WTC11 (cell line): ENCODE results near the gene NAP1L5. TPM values are rescaled to one million over a fixed set of nuclear protein-coding genes. Genes with fewer than 3 reads are reported as not detected.

Source experiments
- ATAC-seq: fragments of 200-7000 bp; cut with Tn5 transposase; 2 replicates; pipeline ENCODE4 v1.10.0; 2021; ENCODE audit warnings: mild to moderate bottlenecking, moderate library complexity
- CTCF ChIA-PET: fragments of 300-600 bp; sonication (Branson Sonifier 250); formaldehyde crosslinking; loops from one replicate; lab custom pipeline; 2021; ENCODE audit warnings: antibody characterized with exemption; lab: Charles Lee
- POLR2A ChIA-PET: fragments of 350-600 bp; sonication (Branson Sonifier 250); formaldehyde crosslinking; loops from one replicate; lab custom pipeline; 2021; ENCODE audit warnings: antibody characterized with exemption; lab: Charles Lee
- DNase-seq: peaks from one replicate; pipeline ENCODE4 v3.0.0; 2021; ENCODE audit warnings: low spot score
- H3K27ac Mint-ChIP-seq: 2 replicates; pipeline ENCODE4 v1.8.0; 2021; ENCODE audit warnings: mixed read lengths
- H3K27me3 Mint-ChIP-seq: 2 replicates; pipeline ENCODE4 v1.8.0; 2021; ENCODE audit warnings: low read depth, mild to moderate bottlenecking, moderate library complexity, mixed read lengths
- H3K36me3 Mint-ChIP-seq: 2 replicates; pipeline ENCODE4 v1.8.0; 2021; ENCODE audit warnings: mixed read lengths
- H3K4me1 Mint-ChIP-seq: 2 replicates; pipeline ENCODE4 v1.8.0; 2022; ENCODE audit warnings: mixed read lengths
- H3K4me3 Mint-ChIP-seq: 2 replicates; pipeline ENCODE4 v1.8.0; 2021; ENCODE audit warnings: mild to moderate bottlenecking, moderate library complexity, mixed read lengths
- H3K9me3 Mint-ChIP-seq: 2 replicates; pipeline ENCODE4 v1.8.0; 2021; ENCODE audit warnings: mixed read lengths
- FOXK1 ChIP-seq: sonication (generic); formaldehyde crosslinking; IDR thresholded peaks from 2 replicates; pipeline ENCODE4 v1.8.0; 2022; ENCODE audit warnings: mild to moderate bottlenecking, moderate library complexity, missing genetic modification reagents
- FOXP4 ChIP-seq: sonication (generic); formaldehyde crosslinking; IDR thresholded peaks from 2 replicates; pipeline ENCODE4 v1.8.0; 2022; ENCODE audit warnings: mild to moderate bottlenecking, missing genetic modification reagents
- GRHL2 ChIP-seq: fragments of 250-450 bp; sonication (Bioruptor Pico); IDR thresholded peaks from 2 replicates; pipeline ENCODE4 v1.8.0; 2022; ENCODE audit warnings: mild to moderate bottlenecking, moderate library complexity; ENCODE audit not compliant: insufficient replicate concordance, severe bottlenecking
- KAT7 ChIP-seq: sonication (generic); formaldehyde crosslinking; IDR thresholded peaks from 2 replicates; pipeline ENCODE4 v1.8.1; 2023; ENCODE audit warnings: missing genetic modification reagents, mild to moderate bottlenecking, borderline replicate concordance
- MAX ChIP-seq: sonication (generic); formaldehyde crosslinking; IDR thresholded peaks from 2 replicates; pipeline ENCODE4 v1.8.0; 2022; ENCODE audit warnings: mild to moderate bottlenecking, missing genetic modification reagents
- MLX ChIP-seq: sonication (generic); formaldehyde crosslinking; IDR thresholded peaks from 2 replicates; pipeline ENCODE4 v1.8.1; 2023; ENCODE audit warnings: mild to moderate bottlenecking, missing genetic modification reagents, moderate library complexity
- MYBL2 ChIP-seq: sonication (generic); formaldehyde crosslinking; IDR thresholded peaks from 2 replicates; pipeline ENCODE4 v1.8.1; 2023; ENCODE audit warnings: mild to moderate bottlenecking, moderate library complexity, missing genetic modification reagents
- TP53 ChIP-seq: sonication (generic); formaldehyde crosslinking; IDR thresholded peaks from 2 replicates; pipeline ENCODE4 v1.8.1; 2023; ENCODE audit warnings: mild to moderate bottlenecking, missing genetic modification reagents
- ZMAT4 ChIP-seq: fragments of 250-450 bp; sonication (Bioruptor Pico); IDR thresholded peaks from 2 replicates; pipeline ENCODE4 v1.9.0; 2021; ENCODE audit warnings: mild to moderate bottlenecking
- ZNF263 ChIP-seq: sonication (generic); formaldehyde crosslinking; IDR thresholded peaks from 2 replicates; pipeline ENCODE4 v1.8.1; 2022; ENCODE audit warnings: low read depth, mild to moderate bottlenecking, moderate library complexity, missing genetic modification reagents
- ZNF281 ChIP-seq: sonication (generic); formaldehyde crosslinking; IDR thresholded peaks from 2 replicates; pipeline ENCODE4 v1.8.0; 2023; ENCODE audit warnings: mild to moderate bottlenecking, missing genetic modification reagents
- ZNF425 ChIP-seq: fragments of 250-450 bp; sonication (Bioruptor Pico); conservative IDR thresholded peaks from 2 replicates; pipeline ENCODE4 v1.9.0; 2021; ENCODE audit warnings: mild to moderate bottlenecking
- ZNF512 ChIP-seq: sonication (generic); formaldehyde crosslinking; IDR thresholded peaks from 2 replicates; pipeline ENCODE4 v1.8.1; 2022; ENCODE audit warnings: missing genetic modification reagents, borderline replicate concordance
- ZSCAN18 ChIP-seq: fragments of 250-450 bp; sonication (Bioruptor Pico); IDR thresholded peaks from 2 replicates; pipeline ENCODE4 v2.1.2; 2022; ENCODE audit warnings: mild to moderate bottlenecking, moderate library complexity
- total RNA-seq: library from RNA; stranded (reverse); gene quantifications from 3 replicates; pipeline ENCODE4 v1.2.3, GENCODE V29; 2021

NAP1L5 gene
- total RNA-seq, 1 experiment from 2014 or later = 3.3 TPM

- Mint-ChIP-seq H3K36me3 (no peaks in the 10 kb centered on the region), H3K4me1 (0 out of 2 replicates have a peak, but pooled peaks cover 2% of the 10 kb centered on the region), H3K9me3 (no peaks in the 10 kb centered on the region), H3K27me3 (no peaks in the 10 kb centered on the region), H3K27ac (0 out of 2 replicates have a peak overlapping the region, but pooled peaks have one; percentile 54), H3K4me3 (no peak overlapping the region)
- DNase-seq = no peak
- no peak for TF ChIP-seq ZSCAN18 (CRISPR knock-in tag)
- no peak for TF ChIP-seq ZNF281 (CRISPR knock-in tag)
- no peak for TF ChIP-seq ZNF512 (CRISPR knock-in tag)
- no peak for TF ChIP-seq MLX (CRISPR knock-in tag)
- no peak for TF ChIP-seq MAX (CRISPR knock-in tag)
- no peak for TF ChIP-seq KAT7 (CRISPR knock-in tag)
- no peak for TF ChIP-seq ZNF263
- ChIA-PET POLR2A (no interaction called here), CTCF (interaction anchor here (1.2 to 2.3 kb wide), 2 partner anchors 16 to 135 kb away, joined by 3 to 10 read pairs; no protein-coding TSS in a partner anchor)
- no peak for ATAC-seq
Measured at GRCh38 chr4:88674979-88675378, 22.6 kb downstream of the NAP1L5 start.

- H3K27ac Mint-ChIP-seq = no peak overlapping the region
- CTCF ChIA-PET = interaction anchor here (1.2 to 2.3 kb wide), 2 partner anchors 15 to 135 kb away, joined by 3 to 10 read pairs; no protein-coding TSS in a partner anchor
- H3K4me1 Mint-ChIP-seq = 0 out of 2 replicates have a peak, but pooled peaks cover 2% of the 10 kb centered on the region
- H3K36me3 Mint-ChIP-seq = no peaks in the 10 kb centered on the region
- ATAC-seq (no peak), DNase-seq (no peak)
- POLR2A ChIA-PET = no interaction called here
- TF ChIP-seq GRHL2 = no peak
- no peak for TF ChIP-seq ZNF281 (CRISPR knock-in tag)
- no peak for TF ChIP-seq MYBL2
- TF ChIP-seq TP53 = no peak
- no peak overlapping the region for H3K4me3 Mint-ChIP-seq
- no peaks in the 10 kb centered on the region for H3K9me3 Mint-ChIP-seq
- no peaks in the 10 kb centered on the region for H3K27me3 Mint-ChIP-seq
Measured at GRCh38 chr4:88674565-88674964, 23.1 kb downstream of the NAP1L5 start.

GRCh38 chr4:88673886-88674285 lies 23.7 kb downstream of the NAP1L5 start:
- no peaks in the 10 kb centered on the region for H3K9me3 Mint-ChIP-seq
- ChIA-PET CTCF (interaction anchor here (0.6 to 2.3 kb wide), 9 partner anchors 15 to 455 kb away, joined by 3 to 10 read pairs (median 4); partner anchors contain the start of gene PYURF), POLR2A (no interaction called here)
- TF ChIP-seq FOXP4 (CRISPR knock-in tag) (no peak), FOXK1 (CRISPR knock-in tag) (no peak), ZNF425 (CRISPR knock-in tag) (no peak), ZMAT4 (no peak)

More at GRCh38 chr4:88673886-88674285, 23.7 kb downstream of the NAP1L5 start:
- H3K27ac Mint-ChIP-seq = no peak overlapping the region
- no peak overlapping the region for H3K4me3 Mint-ChIP-seq
- no peaks in the 10 kb centered on the region for H3K36me3 Mint-ChIP-seq
- DNase-seq (no peak), ATAC-seq (peak; percentile 65)
- 0 out of 2 replicates have a peak, but pooled peaks cover 2% of the 10 kb centered on the region for H3K4me1 Mint-ChIP-seq
- H3K27me3 Mint-ChIP-seq = no peaks in the 10 kb centered on the region
